NCI-H2107 treated with DMSO at 0.1 percent for 48 hours (cell line): ENCODE data around the gene TRAF3IP3.

Experiments used
- DNase-seq: peaks from one replicate; lab custom pipeline; 2025; ENCODE audit not compliant: unreplicated experiment; lab: John Stamatoyannopoulos, UW

The TRAF3IP3 gene

DNA sequence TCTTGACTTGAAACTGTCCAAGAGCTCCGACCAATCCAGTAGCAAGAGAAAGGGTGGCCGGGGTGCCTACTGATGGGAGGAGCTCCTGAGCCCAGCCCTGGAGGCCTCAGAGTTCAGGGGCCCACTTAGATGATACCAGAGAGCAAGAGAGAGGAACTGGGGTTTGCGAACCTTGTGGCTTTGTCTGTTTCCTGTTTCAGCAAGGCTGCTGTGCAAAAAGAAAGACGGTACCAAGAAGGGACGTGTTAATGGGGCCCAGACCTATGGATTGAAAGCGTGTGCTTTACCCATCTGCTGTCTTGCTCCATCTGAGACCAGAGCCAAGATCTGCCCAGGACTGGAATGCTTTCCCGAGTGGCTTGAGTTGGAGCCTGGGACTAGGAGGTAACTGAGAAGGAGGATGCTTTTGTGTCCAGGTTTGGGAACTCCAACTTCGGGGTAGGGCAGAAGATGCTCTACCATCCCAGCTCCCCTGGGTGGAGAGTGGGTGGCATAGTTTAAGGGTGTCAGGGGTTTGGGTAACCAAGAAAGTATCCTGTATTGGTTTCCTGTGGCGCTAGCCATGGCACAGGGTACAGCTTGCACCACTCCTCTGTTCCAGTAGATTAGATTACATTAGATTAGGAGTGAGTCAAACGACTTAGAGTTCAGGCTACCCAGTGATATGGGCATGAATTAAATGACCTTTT lies at the start of gene TRAF3IP3:
Gene TRAF3IP3, plus strand, starts transcription at position 128 of the 689 bp plus-strand sequence. CDS start 3,987 bp downstream, outside the sequence.
- no peak for DNase-seq

GRCh38 chr1:209706622-209707021 lies 49.2 kb upstream of the TRAF3IP3 start:
- DNase-seq, result no peak

DNA sequence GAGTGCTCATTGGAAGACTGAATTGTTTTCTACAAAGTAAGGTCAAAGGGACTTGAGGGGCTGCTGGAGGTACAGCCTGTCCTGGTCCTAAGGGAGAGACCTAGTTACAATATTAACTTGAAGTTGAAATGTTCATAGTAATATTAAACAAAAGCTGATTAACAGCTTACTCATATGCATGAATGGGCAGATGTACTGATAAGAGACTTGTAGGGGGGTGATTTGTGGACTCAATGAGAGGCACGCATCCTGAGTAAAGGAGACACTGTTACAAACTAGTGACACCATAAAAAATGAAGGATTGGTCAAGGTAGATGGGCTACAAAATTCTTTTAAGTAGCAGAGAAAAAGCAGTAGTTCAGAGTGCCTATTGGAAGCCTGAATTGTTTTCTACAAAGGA lies 48.5 kb upstream of the TRAF3IP3 start:
- DNase-seq, result no peak

GRCh38 chr1:209708297-209708696 lies 47.6 kb upstream of the TRAF3IP3 start:
- no peak for DNase-seq

- DNase-seq, result no peak
Measured at GRCh38 chr1:209710093-209710492, 45.8 kb upstream of the TRAF3IP3 start.

GRCh38 chr1:209710847-209711246 lies 45.0 kb upstream of the TRAF3IP3 start:
- no peak for DNase-seq

- DNase-seq, result no peak
Measured at GRCh38 chr1:209714338-209714737, 41.5 kb upstream of the TRAF3IP3 start.

- no peak for DNase-seq
Measured at GRCh38 chr1:209715314-209715713, 40.5 kb upstream of the TRAF3IP3 start.

DNA sequence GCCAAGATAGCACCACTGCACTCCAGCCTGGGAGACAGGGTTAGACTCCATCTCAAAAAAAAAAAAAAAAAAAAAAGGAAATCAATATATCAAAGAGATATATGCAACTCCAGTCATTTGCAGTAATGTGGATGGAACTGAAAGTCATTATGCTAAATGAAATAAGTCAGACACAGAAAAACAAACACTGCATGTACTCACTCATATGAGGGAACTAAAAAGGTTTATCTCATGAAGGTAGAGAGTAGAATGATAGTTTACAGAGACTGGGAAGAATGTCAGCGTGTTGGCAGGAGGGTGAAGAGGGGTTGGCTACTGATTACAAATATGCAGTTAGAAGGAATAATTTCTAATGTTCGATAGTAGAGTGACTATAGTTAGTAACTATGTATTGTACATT lies 38.0 kb upstream of the TRAF3IP3 start:
- no peak for DNase-seq

DNA sequence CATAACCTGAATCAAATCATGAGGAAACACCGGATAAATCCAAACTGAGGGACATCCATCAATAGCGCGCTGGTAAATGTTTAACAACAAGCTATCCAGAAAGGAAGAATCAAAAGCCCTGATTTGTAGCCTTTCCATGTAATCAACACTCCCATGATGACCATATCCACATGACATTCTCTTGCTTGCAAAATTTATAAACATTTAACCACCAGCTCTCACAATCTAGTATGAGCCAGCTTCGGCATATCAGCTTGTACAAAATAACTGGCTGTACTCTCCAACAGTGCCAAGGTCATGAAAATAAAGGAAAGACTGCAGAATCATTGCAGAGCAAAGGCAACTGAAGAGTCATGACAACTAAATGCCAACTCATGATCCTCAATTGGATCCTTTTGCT lies 35.5 kb upstream of the TRAF3IP3 start:
- no peak for DNase-seq

DNA sequence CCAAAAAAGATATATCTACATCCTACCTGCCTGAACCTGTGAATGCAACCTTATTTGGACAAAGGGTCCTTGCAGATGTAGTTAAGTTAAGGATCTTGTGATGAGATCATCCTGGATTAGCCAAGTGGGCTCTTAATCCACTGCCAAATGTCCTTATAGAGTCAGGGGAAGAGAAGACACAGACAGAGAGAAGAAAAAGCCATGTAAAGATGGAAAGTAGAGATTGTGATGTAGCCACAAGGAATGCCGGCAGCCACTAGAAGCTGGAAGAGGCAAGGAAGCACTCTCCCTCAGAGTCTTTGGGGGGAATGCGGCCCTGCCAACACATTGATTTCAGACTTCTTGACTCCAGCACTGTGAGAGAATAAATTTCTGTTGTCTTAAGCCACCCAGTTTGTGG lies 35.0 kb upstream of the TRAF3IP3 start:
- DNase-seq, result no peak

- DNase-seq, result no peak
Measured at GRCh38 chr1:209721323-209721722, 34.5 kb upstream of the TRAF3IP3 start.

DNA sequence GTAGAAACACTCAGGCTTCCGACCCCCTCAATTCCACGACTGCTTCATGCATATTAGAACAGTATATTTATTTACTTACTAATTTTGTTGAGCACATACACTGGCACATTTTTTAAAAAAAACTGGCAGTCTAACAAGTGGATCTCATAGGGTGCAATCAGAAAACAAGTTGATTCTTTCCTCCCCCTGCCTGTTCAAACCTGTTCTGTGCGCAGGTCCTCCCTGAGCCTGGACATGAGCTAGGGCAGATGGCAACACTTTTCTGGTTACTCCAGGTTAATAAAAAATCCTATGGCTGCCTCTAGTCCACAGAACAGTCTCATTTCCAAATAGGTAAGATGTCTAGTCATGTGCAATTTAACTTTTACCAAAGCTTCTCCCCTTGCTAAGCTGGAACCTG lies 32.6 kb upstream of the TRAF3IP3 start:
- no peak for DNase-seq

DNA sequence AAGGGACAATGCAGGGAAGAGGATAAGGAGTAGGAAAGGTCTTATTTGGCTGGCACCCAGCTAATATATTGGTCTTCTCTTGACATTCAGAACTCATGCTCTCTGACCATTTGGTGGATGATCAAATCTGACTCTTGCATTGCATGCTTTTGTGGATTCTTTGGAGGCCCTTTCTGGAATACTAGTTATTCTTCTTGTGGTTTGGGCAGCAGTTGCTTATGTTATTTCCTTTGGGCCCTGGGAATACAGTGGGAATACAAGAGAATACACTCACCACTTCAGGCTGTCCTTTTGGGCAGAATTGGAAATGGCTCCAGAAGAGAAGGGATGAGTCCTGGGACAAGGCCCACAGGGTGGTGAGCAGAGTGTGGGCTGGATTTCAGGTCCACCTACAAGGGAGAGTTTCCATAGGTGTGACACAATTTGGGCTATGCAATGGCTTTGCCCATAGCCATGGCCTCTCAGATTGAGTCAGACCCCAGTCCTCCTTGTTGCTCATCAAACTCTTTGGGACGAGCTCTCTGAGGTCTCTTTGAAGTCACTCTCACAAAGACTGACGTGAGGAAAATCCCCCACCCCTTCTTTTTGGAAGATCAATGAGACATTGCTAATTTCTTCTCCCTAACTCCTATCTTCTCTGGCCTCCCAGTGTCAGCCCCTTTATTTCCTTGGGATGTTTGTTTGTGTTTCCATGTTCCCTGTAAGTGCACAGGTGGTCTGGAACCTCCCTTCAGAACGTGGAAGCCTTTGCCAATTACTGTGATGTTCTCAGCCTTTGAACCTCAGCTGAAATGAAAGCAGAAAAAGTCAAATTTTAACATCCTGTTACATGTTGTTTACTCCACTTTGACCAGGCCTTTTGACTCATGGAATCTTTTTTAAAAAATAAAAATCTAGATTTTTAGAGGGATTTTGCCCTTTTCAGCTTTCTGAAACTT lies 31.8 kb upstream of the TRAF3IP3 start:
- DNase-seq, result no peak

GRCh38 chr1:209727286-209727685 lies 28.6 kb upstream of the TRAF3IP3 start:
- DNase-seq, result no peak

- DNase-seq, result no peak
Measured at GRCh38 chr1:209727785-209728184, 28.1 kb upstream of the TRAF3IP3 start.

GRCh38 chr1:209728466-209728865 lies 27.4 kb upstream of the TRAF3IP3 start:
- no peak for DNase-seq

DNA sequence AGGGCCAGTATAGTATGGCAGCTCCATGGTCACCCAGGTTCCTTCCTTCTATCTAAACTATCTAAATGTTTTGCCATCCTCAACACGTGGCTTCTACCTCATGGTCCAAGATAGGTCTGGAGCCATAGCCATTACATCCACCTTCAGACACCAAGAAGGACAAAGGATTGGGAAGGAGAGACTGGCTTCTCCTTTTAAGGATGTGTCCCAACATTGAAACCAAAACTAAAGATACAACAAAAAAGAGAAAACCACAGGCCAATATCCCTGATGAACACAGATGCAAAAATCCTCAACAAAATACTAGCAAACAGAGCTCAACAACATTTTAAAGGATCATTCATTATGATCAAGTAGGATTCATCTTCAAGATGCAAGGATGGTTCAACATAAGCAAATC lies 26.4 kb upstream of the TRAF3IP3 start:
- no peak for DNase-seq

DNA sequence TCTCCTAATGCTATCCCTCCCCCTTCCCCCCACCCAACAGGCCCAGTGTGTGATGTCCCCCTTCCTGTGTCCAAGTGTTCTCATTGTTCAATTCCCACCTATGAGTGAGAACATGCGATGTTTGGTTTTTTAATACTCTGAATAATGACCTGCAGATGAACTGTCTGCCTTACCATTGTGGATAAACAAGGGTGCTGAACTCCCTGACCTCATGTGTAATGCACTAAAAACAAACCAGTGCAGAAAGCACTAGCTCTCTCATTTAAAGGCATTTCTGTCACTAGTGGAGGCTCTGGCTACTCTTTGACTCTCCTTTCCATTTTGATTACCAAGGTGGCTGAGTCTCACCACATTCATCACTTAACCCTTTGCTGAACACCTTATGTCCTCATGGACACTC lies 23.1 kb upstream of the TRAF3IP3 start:
- no peak for DNase-seq

- no peak for DNase-seq
Measured at GRCh38 chr1:209733409-209734192, 22.3 kb upstream of the TRAF3IP3 start.

GRCh38 chr1:209736490-209737117 lies 19.2 kb upstream of the TRAF3IP3 start:
- no peak for DNase-seq
